GM10847 (cell line): Measurements from ENCODE around the gene SNN.

Experiments
- POLR2A ChIP-seq: IDR thresholded peaks from 2 replicates; pipeline ENCODE4 v1.6.1; 2011; ENCODE audit not compliant: insufficient read length; ENCODE audit errors: extremely low read depth

The SNN gene

DNA sequence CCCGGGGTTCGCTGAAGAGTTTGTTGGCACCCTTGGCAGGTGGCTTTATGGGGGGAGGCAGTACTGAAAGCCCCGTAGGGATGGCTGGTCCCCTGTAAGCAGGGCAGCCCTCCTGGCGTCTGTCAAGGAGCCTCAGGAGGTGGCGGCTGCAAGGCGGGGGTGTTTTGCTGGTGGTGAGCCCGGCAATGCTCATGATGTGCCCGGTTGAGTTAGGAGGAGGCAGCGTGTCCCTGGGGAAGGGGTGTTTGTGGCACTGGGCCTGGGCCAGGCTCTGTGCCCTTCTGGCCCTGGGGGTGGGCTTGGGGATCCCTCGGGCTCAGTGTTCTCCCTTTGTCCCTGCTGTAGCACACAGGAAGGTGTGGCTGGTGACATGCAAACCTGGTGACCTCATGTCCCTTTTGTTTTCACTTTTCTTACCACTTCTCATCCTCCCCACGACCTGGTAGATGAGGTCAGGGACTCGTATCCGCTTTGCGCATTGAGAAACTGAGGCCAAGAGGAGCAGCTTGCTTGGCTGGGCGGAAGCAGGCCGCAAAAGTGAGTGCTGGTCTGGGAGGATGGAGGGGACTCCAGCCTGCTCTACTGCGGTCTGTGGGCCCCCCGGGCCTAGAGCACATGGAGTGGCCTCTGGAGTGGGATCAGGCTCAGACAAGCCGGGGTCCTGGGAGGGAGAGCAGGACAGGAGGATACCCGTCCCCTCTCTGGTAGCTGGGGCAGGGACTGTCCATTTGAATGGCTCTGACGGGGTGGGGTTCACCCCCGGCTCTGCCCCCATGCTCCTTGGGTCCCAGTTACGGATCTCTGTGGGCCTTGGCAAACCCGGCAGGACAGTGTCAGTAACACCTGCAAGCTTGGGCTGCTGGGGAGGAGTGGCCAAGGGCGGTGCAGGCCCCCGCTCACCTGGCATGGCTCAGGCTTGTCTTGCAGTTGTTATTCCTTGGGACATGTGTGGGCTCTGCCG is 2.2 kb downstream of the SNN start:
- no peak for TF ChIP-seq POLR2A

DNA sequence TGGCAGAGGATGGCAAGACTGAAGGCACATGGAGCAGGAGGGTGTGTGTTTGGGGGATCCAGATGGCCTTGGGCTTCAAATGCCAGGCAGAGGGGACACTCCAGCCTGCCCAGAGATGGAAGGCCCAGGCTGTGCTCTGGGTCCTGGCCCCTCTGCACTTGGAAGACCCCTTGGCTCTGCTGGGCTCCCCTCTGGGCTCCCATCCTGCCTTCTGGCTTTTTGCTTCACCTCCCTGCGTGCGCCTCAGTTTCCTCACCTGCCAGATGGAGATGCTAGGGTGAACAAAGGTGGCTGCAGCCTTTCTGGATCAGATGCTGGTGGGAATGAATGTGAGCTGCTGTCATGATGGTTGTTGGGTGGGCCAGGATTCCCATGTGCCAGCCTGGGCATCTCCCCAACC is 3.0 kb downstream of the SNN start:
- TF ChIP-seq POLR2A, result no peak

DNA sequence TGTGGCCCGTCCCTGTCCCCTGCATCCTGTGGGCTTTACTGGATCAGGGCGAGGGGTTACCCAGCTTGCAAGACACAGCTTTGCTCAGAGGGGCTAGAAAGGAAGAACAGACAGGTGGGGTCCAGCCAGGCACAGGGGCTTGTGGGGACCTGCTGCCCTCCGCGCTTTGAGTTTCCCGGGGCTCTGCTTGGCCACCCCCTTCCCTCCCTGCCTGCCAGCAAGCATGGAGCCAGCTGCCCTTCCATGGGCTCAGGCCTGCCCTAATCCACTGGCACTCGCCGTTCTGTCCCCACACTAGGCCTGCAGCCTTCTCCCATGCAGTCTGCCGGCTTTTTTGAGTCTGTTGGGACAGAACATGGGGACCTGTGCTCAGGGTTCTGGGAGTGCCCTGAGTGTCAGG is 3.4 kb downstream of the SNN start:
- TF ChIP-seq POLR2A, result no peak

DNA sequence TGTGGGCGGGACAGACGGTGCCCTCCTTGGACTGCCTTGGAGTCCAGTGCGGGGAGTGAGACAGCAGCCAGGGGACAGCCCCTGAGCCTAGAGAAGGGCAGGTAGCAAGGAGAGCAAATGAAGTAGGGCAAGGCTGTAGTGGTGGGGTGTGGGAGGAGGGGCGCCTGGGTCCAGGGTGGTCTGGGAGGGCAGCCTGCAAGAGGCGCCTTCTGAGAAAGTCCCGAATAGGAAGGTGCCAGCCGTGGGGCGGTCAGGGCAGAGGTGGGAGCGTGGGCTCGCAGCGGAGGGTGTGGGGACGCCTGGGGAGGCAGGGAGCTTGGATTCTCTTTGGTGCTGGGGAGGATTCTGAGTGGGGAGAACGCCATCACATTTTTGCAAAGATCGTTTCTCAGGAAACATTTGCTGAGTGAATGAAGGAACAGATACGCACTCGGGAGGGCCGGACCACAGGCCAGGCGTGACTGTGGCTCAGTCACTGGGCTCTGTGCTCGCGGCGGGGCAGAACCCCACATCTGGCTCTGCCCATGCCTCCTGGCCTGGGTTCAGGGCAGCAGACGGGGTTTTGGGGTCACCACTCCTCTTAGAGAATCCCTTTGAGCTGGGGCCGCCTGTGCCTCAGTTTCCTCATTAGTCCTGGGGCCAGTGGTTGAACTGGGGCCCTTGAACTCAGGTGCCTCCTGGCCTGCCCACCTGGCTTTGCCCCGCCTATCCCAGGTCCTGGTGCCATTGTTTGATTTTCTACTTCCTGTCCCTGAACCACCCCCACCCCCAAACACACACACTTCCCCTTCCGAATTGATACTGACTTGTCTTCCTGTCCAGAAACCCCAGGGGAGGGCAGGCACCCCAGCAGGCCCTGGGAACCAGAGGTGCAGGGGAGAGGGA is 4.2 kb downstream of the SNN start:
- no peak for TF ChIP-seq POLR2A

DNA sequence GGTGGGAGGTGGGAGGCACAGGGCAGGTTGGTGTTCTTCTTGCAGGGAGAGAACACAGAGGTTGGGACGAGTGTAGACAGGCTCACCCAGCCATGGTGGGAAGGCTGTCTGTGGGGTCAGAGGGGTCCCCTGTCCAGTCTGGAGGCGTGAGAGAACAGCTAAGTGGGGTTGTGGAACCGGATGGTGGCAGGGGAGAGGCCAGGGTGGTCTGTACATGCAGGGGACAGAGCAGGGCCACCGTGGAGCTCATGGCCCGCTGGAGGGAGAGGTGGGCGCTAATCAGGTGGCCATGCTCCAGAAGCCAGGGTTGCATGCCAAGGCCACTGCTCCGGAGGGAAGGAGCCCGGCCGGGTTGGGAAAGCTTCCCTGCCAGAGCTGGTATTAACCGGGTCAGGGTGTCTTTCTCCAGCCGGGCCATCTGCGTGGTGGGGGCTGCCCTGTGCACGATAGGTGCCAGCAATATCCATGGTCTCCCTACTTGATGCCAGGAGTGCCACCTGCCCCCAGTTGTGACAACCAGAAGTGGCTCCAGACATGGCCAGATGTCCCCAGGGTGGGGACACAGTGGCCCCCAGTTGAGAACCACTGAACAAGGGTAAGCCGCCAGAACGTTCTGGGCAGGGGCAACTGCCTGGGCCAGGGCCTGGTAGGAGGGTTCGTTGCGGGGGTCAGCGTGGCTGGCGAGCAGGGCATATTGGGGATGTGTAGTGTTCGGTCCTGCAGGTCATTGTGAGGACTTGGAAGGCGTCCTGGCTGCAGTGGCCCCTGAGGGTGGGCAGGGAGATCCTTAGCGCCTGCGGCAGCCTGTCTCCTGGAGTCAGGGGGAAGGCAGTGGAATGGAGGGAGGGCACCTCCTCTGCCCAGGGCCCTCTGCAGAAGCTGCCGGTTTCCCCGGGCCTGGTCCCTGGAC is 5.1 kb downstream of the SNN start:
- TF ChIP-seq POLR2A, result no peak

DNA sequence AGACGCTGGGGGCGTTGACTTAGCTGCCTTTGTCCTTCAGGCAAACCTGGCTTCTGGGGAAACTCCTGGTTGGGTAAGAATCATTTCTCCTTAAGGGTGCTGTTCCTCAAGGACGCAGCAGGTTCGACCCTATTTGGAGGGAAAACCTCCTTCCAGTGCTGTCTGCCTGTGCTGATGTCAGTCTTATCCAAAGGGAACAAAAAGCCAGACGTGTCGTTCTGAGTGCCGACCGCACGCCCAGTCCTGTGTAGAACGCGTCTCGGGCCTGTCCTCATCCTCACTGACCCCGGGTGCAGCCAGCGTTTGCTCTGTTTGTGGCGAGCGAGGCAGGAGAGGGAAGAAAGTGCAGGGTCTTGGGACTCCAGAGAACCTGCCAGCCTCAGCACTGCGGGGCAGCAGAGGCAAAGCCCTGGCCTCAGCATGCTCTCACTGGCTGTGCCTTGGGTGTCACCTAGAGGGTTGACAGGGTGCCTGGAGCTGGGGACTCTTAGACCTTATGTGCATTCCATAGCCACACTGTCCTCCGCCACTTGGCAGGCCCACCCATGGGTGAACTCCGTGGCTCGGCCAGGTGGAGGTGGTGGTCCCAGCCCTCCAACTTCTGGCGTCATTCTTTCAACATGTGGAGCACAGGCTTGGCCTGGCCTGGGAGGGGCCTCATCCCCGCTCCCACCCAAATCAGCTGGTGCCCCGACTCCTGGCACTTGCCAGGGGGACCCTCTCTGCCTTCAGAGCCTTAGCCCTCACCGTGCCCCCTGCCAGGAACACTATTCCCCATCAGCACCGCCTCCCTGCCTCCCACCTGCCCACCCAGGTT is 6.0 kb downstream of the SNN start:
- no peak for TF ChIP-seq POLR2A

DNA sequence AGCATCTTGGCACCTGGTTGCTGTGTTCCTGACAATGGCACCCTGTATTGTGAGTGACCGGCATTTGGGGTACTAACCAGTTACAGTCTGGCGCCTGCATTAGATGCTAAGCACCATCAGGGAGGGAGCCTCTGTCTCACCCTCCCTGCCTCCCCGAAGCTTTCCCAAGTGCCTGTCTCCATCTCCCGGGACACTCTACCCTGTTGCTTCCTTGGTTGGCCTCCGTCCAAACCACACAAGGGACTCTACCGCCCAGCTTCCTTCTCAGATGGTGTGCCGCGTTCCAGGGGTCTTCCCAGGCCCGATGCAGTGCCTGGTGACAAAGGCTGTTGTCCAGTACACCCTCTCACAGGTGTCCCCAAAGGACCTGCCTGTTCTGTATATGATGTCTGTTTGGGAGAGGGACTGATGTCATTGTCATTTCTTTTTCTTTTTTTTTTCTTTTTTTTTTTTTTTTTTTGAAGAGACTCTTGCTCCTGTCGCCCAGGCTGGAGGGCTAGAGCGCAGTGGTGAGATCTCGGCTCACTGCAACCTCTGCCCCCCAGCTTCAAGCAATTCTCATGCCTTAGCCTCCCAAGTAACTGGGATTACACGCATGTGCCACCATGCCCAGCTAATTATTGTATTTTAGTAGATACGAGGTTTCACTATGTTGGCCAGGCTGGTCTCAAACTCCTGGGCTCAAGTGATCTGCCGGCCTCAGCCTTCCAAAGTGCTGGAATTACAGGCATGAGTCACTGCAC is 6.7 kb downstream of the SNN start:
- no peak for TF ChIP-seq POLR2A

DNA sequence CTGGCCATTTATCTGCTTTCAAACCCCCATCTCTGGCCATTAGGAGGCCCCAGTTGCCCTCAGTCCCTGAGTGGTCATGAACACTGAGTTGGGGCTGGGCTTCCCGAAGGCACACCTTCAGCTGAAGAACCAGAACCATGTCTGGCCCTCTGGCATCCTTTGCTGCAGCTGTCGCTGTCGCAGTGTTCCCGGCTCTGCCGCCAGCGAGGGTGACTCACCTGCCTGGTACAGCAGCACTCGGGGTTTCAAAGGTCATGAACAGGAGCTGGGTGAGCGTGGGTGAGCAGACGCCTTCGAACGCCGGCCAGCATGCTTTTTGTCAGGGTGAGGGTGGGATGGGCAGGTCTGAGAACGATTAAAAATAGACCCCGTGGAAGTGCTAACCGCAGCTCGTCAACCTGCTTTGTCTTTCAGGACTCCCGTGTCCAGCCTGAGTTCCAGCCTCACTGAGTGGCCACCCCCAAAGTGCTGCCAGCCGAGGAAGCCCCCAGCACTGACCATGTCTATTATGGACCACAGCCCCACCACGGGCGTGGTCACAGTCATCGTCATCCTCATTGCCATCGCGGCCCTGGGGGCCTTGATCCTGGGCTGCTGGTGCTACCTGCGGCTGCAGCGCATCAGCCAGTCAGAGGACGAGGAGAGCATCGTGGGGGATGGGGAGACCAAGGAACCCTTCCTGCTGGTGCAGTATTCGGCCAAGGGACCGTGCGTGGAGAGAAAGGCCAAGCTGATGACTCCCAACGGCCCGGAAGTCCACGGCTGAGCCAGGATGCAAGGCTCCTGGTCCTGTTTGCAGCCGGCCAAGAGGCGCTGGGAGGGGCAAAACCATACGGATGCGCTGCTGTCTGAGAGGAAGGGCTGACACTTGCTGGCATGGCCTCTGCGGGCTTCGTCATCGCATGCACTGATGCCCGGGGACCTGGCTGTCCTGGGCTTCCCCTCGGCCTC is 7.6 kb downstream of the SNN start:
- TF ChIP-seq POLR2A, result no peak

DNA sequence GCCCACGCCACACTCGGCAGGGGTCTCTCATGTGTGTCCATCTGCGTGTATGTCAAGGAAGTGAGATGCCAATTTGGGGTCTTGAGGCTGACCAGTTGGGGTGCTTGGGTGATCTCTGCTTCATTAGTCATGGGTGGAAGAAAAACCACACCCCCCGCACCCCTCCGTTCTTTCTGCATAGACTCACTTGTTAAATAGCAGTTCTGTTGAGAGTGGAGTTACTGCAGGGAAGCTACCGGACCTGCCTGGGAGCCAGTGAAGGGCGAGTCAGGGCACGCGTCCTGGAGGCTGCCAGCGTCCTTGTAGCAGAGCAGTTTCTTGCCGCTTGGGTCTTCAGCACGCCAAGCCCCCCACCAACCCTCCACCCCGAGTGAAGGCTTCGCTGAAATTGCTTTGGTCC is 8.5 kb downstream of the SNN start:
- TF ChIP-seq POLR2A, result no peak

DNA sequence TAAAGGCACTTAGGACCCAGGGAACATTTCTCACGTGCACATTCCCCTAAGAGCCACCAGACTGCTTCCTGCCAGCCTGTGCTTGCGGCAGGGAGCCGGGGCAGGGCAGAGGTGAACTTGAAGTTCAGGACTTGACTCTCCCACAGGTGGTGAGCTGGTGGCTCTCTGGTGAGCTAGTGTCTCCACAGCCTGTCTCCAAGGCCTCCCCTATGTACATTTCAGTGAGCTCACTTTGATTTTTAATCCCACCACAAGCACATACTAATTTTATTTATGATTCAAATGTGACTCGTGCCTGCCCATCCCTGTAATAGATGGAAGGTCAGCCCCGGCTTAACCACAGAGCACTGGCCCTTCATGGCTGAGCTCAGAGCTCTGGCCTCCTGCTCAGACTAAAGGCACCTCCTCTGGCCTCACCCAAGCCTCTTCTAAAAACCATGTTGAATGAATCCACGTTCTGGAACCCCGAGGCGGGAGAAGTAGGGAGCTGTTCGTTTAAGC is 9.2 kb downstream of the SNN start:
- TF ChIP-seq POLR2A, result no peak

DNA sequence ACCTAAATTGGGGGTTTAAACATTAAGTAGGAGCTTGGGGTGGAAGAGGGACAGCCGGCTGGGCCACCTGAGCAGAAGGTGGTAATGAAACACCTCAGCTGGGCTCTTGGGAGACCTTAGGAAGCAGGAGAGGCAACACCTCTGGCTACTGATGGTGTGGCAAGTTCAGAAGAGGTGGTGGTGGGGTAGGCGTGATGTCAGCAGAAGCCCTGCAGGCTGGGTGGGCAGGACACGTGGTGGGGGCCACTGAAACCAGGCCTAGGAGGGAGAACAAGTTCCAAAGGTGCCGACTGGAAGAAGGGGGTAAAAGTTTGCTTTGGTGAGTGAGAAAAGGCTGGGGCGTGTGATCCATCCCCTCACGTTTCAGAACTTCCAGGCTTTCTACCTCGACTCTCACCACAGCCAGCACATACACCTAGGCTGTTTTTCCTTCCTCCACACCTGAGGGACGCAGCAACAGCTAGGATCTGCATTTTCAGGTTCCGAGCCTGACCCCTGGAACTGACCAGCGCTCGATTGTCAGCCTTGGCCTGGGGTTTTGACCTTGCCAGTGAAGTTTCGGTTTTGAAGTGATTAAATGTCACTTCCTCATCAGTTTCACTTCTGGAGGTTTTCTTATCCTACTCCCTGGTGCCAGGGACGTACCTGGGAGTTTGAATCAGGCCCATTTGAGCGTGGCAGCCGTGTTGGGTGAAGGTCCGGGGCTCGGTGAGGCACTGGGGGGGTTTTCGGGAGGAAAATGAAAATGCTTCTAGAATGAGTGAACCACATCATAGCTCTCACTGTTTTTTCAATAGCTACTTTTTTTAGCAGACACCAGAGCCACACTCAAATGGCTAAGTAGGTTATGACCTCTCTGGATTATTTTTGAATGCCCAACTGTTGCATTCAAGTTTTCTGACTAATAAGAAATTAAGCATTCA is 10.0 kb downstream of the SNN start:
- no peak for TF ChIP-seq POLR2A

DNA sequence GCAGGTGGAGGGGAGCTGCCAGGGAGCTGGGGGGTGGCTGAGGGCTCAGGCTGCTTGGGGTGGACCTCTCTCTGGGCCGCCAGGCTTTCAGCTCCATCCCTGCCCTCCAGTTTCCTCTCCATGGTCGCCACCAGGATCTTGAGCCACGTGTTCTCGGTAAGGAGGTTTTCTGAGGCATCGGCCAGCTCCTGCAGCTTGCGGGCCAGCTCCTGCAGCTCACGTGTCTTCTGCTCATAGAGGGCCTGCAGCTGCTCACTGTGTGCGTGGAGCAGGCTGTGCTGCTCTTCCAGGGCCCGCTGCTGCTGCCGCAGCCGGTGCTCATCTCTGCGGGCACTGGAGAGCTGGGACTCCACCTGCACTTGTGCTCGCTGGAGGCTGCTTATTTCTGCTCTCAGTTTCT is 11.0 kb downstream of the SNN start:
- no peak for TF ChIP-seq POLR2A
